DMS153 (cell line): ENCODE measurements around the gene STX16.

Source experiments
- DNase-seq: peaks from one replicate; lab custom pipeline; 2025; lab: John Stamatoyannopoulos, UW

Gene STX16

DNA sequence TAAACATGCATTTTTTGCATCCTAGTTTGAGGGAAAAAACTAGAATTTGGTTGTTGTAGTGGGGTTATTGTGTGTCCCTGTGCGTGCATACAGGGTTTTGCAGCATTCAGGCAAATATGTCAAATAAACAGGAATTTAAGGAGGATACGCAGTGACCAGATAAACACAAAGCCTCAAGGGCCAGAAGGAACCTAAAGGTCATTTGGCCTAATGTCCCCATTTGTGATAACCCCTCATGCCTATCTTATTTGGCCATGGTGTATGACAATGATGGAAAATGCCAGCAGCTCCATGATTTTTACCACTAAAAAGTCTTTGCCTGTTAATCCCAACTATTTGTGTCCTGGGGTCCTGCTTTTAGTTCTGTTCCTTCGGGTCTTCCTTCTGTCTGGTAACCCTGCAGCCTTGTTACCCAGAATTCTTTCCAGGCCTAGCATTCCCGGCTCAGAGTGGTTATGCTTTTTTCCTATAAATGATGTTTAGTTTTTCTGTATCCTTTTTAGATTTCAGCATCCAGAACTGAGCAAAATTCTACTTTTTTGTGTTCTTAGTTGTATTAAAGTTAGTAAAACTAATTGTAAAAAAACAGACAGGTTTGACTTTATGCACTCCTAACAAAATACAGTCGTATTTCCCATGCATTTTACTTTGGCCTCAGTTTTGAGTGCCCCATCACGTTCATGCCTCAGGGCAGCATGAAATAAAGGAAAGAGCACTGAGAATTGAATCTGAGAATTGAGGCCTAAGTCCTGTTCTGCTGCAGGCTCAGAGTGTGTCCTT is 4.4 kb downstream of the STX16 start:
- no peak for DNase-seq

DNA sequence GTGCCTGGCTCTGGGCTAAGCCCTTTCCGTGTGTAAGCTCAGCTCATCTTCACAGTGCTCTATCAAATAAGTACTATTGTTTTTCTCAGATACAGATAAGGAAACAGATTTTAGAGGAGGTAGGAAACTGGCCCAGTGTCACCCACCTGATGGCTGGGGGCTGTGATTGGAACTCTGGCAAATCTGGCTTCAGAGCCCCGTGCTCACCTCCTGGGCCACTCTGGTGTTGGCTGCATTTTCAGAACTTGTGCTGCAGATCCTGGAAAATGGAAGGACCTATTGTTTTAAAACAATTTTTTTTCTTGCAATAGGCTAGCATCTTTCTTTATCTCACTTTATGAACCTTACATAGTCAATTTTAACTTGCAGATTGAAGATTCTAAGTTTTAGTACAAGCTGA is 5.7 kb downstream of the STX16 start:
- no peak for DNase-seq

DNA sequence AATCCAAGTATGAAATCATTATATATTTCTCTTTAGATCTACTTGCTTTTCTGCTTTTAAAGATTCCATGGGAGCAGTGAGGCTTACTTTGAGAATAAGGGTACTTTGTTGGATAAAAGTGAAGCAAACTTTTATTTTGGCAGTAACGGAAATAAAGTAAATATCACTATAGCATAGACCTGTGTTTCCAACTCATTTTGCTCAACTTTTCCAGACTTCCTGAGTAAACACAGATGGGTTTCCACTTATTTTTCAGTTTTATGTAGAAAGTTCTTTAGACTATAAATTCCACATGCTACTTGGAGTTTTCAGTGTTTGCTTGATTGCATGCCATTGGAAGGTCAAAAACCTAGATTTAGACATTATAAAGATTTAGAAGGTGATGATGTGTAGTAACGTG is 6.2 kb downstream of the STX16 start:
- no peak for DNase-seq

DNA sequence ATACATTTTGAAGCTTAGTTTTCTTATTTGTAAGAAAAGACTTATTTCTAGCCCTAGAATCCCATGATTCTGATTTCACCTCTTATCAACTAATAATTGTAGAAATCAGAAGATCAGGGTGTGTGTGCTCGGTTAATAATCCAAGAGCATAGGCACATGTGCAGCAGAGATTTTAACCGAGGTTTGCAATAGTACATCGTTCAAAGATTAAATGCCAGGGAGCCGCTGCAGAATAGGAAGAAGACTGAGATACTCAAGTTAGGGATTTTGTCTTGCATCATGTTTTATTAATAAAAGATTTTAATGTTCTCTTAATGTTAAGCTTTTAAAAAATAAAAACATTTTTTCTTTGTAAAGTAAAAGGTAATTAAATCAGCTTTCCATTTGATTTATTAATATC is 6.9 kb downstream of the STX16 start:
- DNase-seq, result no peak

DNA sequence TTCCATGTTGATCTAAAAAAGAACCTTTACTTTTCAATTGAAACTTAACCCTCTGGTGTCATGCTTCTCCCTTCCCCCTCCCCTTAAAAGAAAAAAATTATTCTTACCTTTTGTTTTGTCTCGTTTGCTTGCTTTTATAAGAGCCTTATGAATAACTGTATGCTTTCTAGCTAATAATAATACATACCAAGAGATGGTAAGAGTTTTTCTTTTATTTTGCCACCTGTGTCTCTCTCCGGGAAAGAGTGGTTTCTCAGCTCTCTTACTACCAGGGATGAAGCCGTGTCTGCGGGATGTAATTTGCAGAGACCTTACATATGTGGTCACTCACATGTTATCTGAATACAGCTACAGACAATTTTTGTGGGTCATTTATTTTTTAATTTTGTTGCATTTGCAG is 7.7 kb downstream of the STX16 start:
- no peak for DNase-seq

DNA sequence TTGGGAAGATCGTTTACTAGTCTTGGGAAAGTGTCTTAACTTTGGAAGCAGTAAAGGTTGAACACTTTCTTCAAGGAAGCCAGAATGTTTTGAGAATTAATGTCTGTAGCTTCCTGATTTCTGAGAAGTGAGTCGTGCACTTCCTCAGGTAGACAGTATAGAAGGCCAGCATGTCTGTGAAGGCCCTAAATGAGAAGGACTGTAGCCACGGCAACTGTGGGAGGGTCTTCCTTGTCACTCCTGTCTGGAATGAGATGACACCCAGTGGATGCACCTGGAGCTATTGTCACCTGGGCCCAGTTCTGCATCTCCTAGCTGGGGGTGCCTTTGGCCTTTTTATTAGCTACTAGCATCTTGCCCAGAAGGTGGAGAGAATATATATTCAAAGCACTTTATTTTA is 8.8 kb downstream of the STX16 start:
- DNase-seq, result no peak

DNA sequence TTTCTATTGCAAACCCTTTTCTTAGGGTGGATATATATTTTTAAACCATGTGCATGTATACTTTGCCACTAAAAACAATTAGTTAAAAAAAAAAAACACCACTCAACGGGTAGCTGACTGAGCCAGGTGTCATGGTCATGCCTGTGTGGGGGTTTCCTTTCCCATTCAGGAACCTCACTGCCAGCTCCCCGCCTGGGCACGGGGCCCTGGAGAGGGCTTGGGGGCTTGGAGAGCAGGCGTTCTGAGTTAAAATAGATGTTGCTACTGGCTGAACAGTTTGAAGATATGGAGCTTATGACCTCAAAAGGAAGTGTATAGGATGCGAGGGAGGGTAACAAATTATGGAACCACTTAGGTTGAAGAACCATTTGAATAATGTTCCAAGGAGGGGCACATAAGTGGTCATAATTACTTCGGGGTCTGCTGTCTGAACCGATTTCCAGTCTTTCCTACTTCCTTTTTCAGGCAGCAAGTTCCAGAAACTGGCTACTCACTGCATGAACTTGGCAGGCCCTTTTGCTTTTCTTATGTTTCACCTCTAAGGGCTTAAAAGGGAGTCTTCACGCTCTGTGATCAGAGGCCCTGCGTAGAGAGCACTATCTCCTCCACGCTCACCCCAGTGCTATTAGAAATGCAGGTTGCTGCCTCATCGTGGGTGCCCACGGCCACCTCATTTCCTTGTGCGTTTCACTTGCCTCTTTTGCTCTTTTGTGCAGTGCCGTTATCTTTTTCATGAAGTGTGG is 9.9 kb downstream of the STX16 start:
- DNase-seq, result no peak

DNA sequence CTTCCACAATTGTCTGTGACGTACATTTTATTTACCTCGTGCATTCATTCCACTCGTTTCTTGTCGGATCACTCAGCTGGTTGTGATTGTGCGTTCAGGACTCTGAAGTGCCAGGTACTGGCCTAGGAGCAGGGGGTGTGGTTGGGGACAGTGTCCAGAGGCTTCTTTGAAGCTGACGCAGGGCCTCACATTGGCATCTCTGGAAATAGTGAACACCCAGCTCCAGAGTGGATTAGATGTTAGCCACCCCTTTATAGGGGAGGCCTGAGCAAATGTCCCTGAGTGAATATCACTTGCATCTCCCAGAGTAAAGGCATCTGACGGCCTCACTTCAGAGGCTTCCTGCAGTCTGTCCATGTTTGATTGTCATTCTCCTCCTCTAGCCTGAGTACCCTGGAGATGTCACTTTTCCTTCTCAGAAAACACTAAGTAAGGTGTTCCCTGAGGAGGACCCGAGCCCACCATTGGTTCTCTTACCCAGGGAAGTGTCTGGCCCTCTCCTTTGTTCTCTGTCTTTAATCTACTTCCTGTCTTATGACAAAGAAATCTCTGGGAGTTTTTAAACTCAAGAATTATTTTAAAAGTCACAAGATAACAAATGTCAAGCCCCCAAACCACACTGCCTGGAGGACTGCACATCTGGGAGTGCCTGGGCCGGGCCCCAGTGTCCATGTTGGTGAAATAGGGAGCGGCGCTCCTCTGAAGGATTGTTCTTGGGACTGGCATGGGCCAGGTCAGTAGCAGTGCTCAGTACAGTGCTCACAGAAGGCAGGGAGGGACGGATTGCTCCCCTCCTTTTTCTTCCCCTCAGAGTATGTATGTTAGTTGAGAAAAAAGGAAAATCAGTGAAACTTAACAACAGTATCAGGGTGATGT is 10.8 kb downstream of the STX16 start:
- no peak for DNase-seq

DNA sequence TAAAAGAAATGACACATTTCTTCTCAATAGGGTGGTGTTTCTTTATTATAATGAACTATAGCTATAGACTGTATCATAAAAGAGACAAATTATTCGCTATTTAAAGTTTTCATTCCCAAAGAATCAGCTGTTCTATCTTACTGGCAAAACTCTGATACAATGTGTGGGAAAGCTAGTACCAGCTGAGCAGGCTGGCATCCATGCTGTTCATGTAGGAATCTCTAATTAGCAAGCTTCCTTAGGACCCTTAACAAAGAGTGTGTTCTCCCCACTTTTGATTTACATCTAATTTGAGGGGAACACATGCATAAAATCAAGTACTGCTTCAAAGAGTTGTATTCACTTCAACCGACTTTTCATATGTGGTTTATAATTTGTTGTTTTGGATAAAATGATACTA is 13.2 kb downstream of the STX16 start:
- no peak for DNase-seq

DNA sequence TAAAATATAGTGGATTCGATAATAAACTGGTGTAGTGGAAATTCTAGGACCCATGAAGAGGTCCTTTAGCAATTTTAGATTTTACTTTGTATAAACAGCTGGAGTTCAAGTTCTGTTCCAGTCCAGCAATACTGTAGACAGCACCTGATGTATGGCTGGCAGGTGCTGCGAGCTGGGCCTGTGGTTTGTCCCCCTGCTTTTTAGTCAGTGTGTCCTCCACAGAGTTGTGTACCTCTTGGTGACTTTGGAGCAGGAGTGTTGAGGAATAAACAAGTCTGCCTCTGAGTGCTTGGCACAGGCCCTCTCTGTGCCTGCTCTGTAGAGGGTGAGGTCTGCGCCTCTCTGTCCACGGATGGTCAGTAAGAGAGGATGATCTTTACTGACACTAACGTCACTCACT is 13.8 kb downstream of the STX16 start:
- DNase-seq, result no peak

DNA sequence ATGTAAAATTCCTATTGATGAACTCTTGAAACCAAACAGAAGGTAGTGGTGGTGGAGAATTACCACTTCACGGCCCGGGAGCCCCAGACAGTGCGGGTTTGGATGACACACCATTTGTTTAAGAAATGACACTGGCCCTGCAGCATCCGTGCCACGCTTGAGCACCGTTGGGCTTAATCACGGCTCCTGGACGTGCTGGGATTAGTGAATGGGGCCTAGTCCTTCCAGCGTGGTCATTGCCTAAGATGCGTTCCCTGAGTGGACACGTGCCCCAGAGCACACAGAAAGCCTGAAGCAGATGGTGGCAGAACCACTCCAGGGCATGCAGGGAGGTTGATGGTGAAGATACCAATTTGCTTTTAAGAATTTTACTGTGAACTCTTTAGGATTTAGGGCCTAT is 14.5 kb downstream of the STX16 start:
- no peak for DNase-seq

DNA sequence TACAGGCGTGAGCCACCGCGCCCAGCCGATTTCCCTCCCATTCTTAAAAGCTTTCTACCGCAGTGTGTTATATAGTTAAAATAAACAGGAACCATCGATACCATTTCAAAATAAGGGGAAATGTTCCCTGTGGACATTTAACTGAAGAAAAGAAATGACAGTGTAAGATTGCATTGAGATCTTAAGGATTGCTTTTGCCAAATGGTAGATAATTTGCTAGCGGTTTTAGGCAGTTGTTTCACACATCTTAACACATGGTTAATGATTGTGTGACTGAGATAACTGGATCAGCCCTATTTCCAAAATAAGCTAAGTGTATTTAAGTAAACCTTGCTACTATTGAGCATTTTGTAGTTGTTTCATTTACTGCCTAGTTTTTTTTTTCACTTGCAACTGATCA is 15.6 kb downstream of the STX16 start:
- no peak for DNase-seq

DNA sequence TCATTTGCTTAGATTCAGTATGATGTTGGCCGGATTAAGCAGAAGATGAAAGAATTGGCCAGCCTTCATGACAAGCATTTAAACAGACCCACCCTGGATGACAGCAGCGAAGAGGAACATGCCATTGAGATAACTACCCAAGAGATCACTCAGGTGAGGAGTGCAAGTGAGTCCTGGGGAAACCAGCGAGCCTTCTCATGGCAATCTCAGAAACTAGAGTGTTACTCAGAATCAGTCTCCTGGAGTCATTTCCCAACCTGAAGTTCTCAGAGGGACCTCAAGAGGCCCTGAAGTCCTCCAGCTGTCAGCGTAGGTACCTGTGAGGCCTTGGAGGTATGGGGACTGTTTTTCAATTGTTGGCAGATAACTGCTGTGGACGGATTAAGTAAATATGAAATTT is 16.9 kb downstream of the STX16 start:
- no peak for DNase-seq

DNA sequence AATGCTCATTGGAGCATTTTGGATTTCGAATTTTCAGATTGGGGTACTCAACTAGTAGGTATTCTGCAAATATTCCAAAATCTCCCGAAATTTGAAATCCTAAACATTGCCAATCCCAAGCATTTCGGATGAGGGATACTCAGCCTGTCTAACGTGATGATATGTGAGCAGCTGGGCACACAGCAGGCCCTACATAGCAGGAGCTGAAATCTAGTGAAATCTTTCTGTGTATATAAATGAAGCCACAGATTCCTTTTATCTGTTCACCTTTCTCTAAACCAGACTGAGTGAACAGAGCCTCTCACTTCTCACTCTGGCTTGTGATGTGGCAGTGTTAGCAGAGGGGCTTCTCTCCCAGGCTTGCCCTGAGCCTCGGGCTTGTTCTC is 17.8 kb downstream of the STX16 start:
- DNase-seq, result no peak

DNA sequence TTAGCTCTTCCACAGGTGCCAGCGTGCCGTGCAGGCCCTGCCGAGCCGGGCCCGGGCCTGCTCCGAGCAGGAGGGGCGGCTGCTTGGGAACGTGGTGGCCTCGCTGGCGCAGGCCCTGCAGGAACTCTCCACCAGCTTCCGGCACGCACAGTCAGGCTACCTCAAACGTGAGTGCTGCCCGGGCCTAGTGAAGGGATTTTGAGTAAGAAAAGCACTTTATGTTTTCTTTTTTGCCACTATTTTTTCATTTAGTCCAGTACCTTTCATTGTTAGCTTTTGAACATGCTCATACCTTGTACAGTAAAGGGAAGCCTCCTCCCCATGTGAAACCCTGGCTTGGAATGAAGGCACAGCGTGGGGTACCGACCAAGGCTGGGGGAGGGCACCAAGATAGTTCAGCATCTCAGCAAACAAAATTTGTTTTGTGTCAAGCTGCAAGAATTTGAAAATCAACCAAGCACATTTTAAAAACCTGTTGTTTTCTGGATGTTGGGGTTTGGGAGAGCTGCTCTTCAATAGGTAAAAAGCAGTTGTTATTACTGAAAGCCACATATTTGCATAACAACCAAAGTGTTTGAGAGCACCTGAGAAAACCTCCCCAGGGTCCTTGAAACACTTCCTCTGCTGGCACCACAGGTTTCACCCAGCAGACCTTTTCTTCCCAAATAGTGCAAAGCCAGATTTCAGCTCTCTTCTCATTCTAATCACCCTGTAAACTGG is 18.4 kb downstream of the STX16 start:
- DNase-seq, result no peak

DNA sequence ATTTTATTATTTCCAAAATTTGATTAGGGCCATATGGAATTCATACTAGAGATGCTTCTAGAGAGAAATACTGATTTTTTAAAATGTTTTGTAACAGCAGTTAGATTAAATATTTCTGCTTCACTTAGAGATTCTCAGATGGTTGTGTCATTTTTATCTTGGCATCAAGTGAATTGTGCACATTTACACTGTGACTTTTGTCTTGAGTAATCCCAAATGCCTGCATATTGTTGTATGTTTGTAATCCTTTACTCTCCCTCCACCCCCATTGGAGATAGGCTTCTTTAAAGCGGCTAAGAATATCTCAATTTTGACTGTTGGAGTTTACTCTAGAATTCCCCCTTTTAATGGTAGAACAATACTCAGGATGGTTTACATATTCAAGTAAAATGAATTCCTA is 19.0 kb downstream of the STX16 start:
- DNase-seq, result no peak

DNA sequence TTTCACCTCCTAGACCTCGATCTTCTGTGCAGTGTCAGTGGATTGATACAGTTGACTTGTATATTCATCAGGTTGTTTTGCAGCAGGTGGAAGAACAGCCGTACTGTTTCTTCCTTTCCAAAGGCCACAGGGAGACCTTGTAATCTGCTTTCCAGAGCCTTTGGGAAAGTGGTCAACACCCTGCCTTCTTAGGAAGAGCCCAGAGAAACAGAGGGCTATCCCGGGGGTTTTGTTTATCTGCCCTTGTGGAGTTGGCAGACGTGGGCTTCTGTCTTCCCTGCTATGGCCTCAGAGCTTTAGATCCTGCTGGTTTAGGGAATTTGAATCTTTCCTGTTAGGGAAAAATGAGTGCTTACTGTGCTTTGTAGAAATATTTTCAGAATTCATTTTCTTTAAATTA is 19.6 kb downstream of the STX16 start:
- no peak for DNase-seq

DNA sequence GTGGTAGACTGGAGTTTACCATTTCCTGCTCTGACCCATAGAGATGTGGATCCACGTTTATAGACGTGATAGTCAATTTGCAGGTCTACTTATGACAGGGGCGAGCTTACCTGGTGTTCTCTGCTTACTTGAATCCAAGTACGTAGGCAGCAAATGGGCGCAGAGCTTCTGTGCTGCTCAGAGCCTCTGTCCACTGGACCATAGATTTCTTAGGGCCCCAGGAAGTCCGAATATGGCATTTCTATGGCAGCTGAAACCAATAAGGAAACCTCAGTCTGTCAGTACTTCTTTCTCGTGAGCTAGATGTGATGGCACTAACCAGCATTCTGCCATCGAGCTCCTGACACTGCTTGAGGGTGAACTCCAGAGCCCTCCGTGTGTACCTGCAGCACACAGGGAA is 22.0 kb downstream of the STX16 start:
- no peak for DNase-seq

DNA sequence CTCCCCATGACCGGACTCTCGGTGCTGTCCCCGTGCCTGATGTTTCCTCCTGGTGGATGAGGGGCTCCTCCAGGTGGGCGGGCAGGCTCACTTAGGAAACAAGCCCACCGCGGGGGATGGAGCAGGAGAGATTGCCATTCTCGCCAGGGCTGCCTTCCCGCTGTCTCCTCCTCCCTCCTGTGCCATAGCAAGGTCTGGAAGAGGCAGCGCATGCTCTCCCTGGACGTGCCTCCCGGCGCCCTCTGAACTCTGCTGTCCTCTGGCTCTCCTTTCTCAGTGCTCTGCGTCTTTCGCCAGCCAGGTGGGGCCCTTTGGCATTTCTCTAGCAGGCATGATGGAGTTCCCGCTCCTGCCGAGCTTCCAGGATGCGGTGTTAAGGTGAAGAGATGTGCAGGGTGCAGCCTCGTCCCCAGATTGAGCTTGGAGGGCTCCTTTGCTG is 24.1 kb downstream of the STX16 start:
- DNase-seq, result no peak

DNA sequence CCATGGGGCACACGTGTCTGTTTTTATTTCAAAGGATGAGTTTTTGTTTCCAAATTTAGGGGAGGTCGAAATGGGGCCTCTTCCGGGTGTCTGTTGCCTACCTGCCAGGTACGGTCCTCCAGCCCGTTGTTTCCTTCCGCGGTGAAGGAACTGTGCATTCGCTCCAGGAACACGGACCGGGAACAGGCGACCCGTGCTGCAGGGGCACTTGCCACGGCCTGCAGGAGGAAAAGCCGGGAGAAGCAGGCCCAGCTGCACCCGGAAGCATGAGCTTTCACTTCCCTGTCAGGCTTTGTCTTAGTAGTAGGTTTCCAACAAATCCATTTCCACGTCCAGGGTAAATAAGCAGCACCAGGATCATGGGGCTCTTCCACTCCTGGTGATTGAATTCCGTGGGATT is 24.6 kb downstream of the STX16 start:
- no peak for DNase-seq

DNA sequence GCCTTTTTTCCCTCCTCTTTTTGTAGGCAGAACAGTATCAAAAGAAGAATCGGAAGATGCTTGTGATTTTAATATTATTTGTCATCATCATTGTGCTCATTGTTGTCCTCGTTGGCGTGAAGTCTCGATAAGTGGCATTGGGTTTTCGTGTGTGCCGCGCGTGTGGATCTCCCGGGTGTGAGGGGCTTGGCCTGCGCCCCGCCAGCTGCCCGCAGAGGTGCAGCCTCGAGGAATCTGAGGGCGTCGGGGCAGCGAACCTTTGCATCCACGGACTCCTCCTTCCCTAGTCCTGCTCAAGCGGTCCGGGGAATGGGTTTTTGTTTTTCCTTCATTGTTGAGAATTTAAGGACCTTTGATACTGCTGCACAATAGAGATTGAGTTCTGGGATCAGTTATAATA is 25.1 kb downstream of the STX16 start:
- no peak for DNase-seq

DNA sequence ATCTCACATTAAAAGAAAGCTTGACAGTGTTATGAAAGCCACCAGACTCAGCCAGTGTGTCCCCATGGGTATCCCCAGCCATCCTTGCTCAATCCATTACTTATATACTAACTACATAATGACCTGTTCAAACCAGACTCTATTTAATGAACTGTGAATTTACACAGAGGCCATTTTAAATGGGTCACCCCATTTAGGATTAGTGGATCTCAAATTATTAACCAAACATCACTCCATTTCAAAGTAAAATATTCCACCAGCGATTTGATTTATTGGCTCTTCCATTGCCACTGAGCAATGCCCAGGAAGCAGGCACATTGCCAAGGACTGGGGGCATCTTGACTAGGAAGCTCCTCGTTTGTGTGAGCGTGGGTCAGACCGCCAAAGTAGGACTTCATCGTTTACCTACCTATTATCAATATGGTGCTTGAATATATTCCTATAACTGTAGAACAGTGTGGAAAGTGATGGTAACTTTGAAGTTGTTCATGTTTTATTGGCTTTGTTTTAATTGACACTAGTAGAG is 26.1 kb downstream of the STX16 start:
- no peak for DNase-seq
